ENCODE results near the gene TMEM145.

TMEM145 gene

DNA sequence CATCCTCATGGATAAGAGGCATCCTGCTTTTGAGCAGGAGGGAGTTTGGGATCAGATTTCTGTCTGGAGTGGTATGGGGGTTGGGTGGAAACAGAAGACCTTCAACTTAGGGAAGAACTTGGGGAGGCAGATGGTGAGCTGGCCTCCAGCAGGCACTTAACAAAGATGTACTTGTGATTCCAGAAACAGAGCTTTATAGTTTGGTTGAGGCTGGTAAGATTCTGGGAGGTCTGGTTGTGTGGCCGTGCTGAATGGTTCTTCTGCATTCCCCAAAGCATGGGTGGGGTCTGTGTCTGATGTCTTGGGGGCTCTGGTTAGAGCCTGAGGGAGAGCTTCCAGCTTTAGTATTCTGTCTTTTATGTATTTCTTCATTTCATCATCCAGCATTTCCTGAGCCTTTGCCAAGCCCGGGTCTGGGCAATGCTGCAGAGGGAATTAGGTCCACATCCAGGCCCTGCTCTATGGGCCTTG is 17.2 kb downstream of the TMEM145 start:
- TF ChIP-seq CREB1 (IDR thresholded peaks at IDR 0.05; ENCODE audit: low read depth) (no peak), CEBPB (IDR thresholded peaks at IDR 0.05) (no peak), TAF1 (IDR thresholded peaks at IDR 0.05; ENCODE audit: low read depth) (no peak), EP300 (IDR thresholded peaks at IDR 0.05; ENCODE audit: borderline replicate concordance) (no peak), TEAD4 (IDR thresholded peaks at IDR 0.05) (no peak), NFIC (IDR thresholded peaks at IDR 0.05) (no peak), TCF12 (IDR thresholded peaks at IDR 0.05; ENCODE audit: low read depth) (no peak), ZBTB7A (IDR thresholded peaks at IDR 0.05; ENCODE audit: low read depth) (no peak), YY1 (IDR thresholded peaks at IDR 0.05; ENCODE audit: low read depth) (no peak), REST (IDR thresholded peaks at IDR 0.05; ENCODE audit: low read depth) (no peak), EGR1 (IDR thresholded peaks at IDR 0.05) (no peak)
- TF ChIP-seq, protein P1, sequence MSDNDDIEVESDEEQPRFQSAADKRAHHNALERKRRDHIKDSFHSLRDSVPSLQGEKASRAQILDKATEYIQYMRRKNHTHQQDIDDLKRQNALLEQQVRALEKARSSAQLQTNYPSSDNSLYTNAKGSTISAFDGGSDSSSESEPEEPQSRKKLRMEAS (IDR thresholded peaks at IDR 0.05): no peak

DNA sequence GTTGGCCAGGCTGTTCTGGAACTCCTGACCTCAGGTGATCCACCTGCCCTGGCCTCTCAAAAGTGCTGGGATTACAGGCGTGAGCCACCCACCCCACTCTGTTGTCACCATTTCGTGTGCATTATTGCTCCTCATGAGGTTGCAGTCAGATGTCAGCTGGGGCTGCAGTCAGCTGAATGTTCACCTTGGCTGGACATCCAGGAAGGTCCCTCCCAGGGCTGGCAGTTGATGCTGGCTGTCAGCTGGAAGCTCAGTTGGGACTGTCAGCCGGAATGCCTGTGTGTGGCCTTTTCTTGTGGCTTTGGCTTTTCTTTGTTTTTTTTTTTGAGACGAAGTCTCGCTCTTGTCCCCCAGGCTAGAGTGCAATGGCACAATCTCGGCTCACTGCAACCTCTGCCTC is 18.9 kb downstream of the TMEM145 start:
- no peak for TF ChIP-seq FOXM1 (IDR thresholded peaks at IDR 0.05; ENCODE audit: borderline replicate concordance, low read depth)
- no peak for TF ChIP-seq RAD21 (IDR thresholded peaks at IDR 0.05; ENCODE audit: low read depth)
- no peak for TF ChIP-seq TCF12 (IDR thresholded peaks at IDR 0.05; ENCODE audit: low read depth)
- TF ChIP-seq EP300 (IDR thresholded peaks at IDR 0.05; ENCODE audit: borderline replicate concordance): no peak
- TF ChIP-seq, protein P1 (IDR thresholded peaks at IDR 0.05): no peak
- no peak for TF ChIP-seq EGR1 (IDR thresholded peaks at IDR 0.05)
- no peak for TF ChIP-seq ZBTB7A (IDR thresholded peaks at IDR 0.05; ENCODE audit: low read depth)
- no peak for TF ChIP-seq REST (IDR thresholded peaks at IDR 0.05; ENCODE audit: low read depth)
- no peak for TF ChIP-seq USF1 (IDR thresholded peaks at IDR 0.05)
- TF ChIP-seq YY1 (IDR thresholded peaks at IDR 0.05; ENCODE audit: low read depth): no peak
- TF ChIP-seq TEAD4 (IDR thresholded peaks at IDR 0.05): no peak
- no peak for TF ChIP-seq CEBPB (IDR thresholded peaks at IDR 0.05)
- no peak for TF ChIP-seq NFIC (IDR thresholded peaks at IDR 0.05)
- TF ChIP-seq TAF1 (IDR thresholded peaks at IDR 0.05; ENCODE audit: low read depth): no peak
- no peak for TF ChIP-seq CREB1 (IDR thresholded peaks at IDR 0.05; ENCODE audit: low read depth)

DNA sequence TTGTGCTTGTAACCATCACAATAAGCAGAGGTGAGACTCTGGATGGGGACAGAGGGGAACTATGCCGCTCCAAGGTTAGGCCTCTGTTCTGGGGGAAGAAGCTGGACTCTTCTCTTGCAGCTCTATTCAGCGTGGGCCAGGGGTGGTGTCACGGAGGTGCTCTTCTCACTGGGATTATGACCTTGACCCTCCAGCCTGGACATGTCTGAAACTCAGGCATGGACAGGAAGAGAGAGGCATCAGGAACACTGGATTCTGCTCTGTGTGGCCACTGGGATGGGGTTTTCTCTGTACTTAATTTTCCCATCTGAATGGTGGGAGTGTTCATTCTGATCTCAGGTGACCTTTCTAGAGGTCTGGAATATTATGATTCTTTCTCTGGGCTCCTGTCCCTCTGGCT is 19.9 kb downstream of the TMEM145 start:
- TF ChIP-seq RAD21 (IDR thresholded peaks at IDR 0.05; ENCODE audit: low read depth): no peak
- TF ChIP-seq EGR1 (IDR thresholded peaks at IDR 0.05): no peak
- TF ChIP-seq, protein P1 (IDR thresholded peaks at IDR 0.05): no peak
- TF ChIP-seq TCF12 (IDR thresholded peaks at IDR 0.05; ENCODE audit: low read depth): no peak
- no peak for TF ChIP-seq FOXM1 (IDR thresholded peaks at IDR 0.05; ENCODE audit: borderline replicate concordance, low read depth)
- TF ChIP-seq CREB1 (IDR thresholded peaks at IDR 0.05; ENCODE audit: low read depth): no peak
- TF ChIP-seq USF1 (IDR thresholded peaks at IDR 0.05): no peak
- no peak for TF ChIP-seq REST (IDR thresholded peaks at IDR 0.05; ENCODE audit: low read depth)
- TF ChIP-seq TEAD4 (IDR thresholded peaks at IDR 0.05): no peak

DNA sequence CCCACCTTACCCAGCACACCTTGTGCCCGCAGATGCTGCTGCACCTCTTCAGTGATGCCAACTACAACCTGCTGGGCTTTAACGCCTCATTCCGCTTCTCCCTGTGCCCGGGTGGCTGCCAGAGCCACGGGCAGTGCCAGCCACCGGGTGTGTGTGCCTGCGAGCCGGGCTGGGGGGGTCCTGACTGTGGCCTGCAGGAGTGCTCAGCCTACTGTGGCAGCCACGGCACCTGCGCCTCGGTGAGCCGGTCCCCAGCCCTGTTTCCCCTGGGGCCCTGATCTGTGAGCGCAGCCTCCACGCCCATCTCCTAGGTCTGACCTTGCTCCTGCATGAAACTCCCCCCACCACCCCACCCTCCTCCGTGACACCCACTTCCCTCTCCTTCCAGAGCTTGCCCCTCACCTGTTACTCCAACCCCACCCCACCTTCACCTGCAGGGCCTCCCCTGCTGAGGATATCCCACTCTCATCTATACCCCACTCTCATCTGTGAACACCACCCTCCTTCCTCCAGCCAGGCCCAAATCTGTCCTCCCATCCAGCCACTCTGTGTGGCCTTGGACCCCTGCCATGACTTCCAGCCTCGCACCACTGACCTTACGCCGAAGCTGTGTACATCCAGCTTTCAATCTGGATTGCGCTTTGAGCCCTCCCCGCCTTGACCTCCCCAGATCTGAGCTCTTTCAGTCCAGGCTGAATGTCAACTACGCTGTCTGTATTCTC is 21.0 kb downstream of the TMEM145 start:
- TF ChIP-seq USF1 (IDR thresholded peaks at IDR 0.05): no peak
- no peak for TF ChIP-seq NFIC (IDR thresholded peaks at IDR 0.05)
- TF ChIP-seq TCF12 (IDR thresholded peaks at IDR 0.05; ENCODE audit: low read depth): no peak
- TF ChIP-seq FOXM1 (IDR thresholded peaks at IDR 0.05; ENCODE audit: borderline replicate concordance, low read depth): no peak
